ENCODE measurements around the gene TTC27. TPM values are rescaled to one million over a fixed set of nuclear protein-coding genes. Genes with fewer than 3 reads are reported as not detected.

TTC27 gene
- total and polyA plus RNA-seq, 4 donors = 3.5 to 13.5 (median 6.3) TPM

GRCh38 chr2:32775954-32776353 is 148.1 kb downstream of the TTC27 start:
- WGBS = 88% methylated on average over 1 of the region's 1 CpG
- TF ChIP-seq MAX (IDR thresholded peaks at IDR 0.05) (no peak), GABPA (IDR thresholded peaks at IDR 0.05 in 1 of 2, conservative IDR thresholded peaks at IDR 0.05 in 1 of 2) (no peak), REST (IDR thresholded peaks at IDR 0.05) (no peak)

GRCh38 chr2:32777714-32778113 is 149.9 kb downstream of the TTC27 start:
- Histone ChIP-seq H3K27me3 (ENCODE audit: control insufficient read depth in 4 of 4, insufficient read depth in 4 of 4, low read length in 3 of 4) (no peaks in the 10 kb centered on the region), H3K4me3 (ENCODE audit: low read depth in 1 of 3, low read length in 3 of 3) (no peak overlapping the region), H3K9me3 (ENCODE audit: control insufficient read depth in 4 of 4, low read length in 3 of 4) (peaks cover 0 to 4% (median 3%) of the 10 kb centered on the region in 4 donors), H3K4me1 (ENCODE audit: control insufficient read depth in 4 of 4, insufficient read depth in 4 of 4, low read length in 3 of 4) (no peaks in the 10 kb centered on the region), H3K27ac (ENCODE audit: low read depth in 1 of 2, low read length in 2 of 2) (no peak overlapping the region), H3K36me3 (ENCODE audit: control insufficient read depth in 4 of 4, insufficient read depth in 3 of 4, low read depth in 1 of 4, low read length in 3 of 4) (peaks cover 0 to 9% (median 0%) of the 10 kb centered on the region in 4 donors), H3K9ac (ENCODE audit: low read depth in 1 of 2, low read length in 2 of 2) (no peak overlapping the region)
- no peak for TF ChIP-seq ATF3 (IDR thresholded peaks at IDR 0.05)
- no peak for TF ChIP-seq RAD21 (IDR thresholded peaks at IDR 0.05)
- DNase-seq (ENCODE audit: low spot score) = no peak
- 86% methylated on average over 6 of the region's 6 CpGs for WGBS

More at GRCh38 chr2:32775954-32776353, 148.1 kb downstream of the TTC27 start:
- H3K9ac ChIP-seq (ENCODE audit: low read depth in 1 of 2, low read length in 2 of 2) = no peak overlapping the region
- no peak for DNase-seq (ENCODE audit: low spot score)
- H3K4me1 ChIP-seq (ENCODE audit: control insufficient read depth in 4 of 4, insufficient read depth in 4 of 4, low read length in 3 of 4) = no peaks in the 10 kb centered on the region
- H3K27me3 ChIP-seq (ENCODE audit: control insufficient read depth in 4 of 4, insufficient read depth in 4 of 4, low read length in 3 of 4) = no peaks in the 10 kb centered on the region
- H3K9me3 ChIP-seq (ENCODE audit: control insufficient read depth in 4 of 4, low read length in 3 of 4) = peaks cover 0 to 2% (median under 1%) of the 10 kb centered on the region in 4 donors
- H3K27ac ChIP-seq (ENCODE audit: low read depth in 1 of 2, low read length in 2 of 2) = no peak overlapping the region
- H3K36me3 ChIP-seq (ENCODE audit: control insufficient read depth in 4 of 4, insufficient read depth in 3 of 4, low read depth in 1 of 4, low read length in 3 of 4) = peaks cover 0 to 6% (median 0%) of the 10 kb centered on the region in 4 donors
- H3K4me3 ChIP-seq (ENCODE audit: low read depth in 1 of 3, low read length in 3 of 3) = no peak overlapping the region

GRCh38 chr2:32780961-32781360 is 153.1 kb downstream of the TTC27 start:
- Histone ChIP-seq H3K9ac (ENCODE audit: low read depth in 1 of 2, low read length in 2 of 2) (no peak overlapping the region), H3K36me3 (ENCODE audit: control insufficient read depth in 4 of 4, insufficient read depth in 3 of 4, low read depth in 1 of 4, low read length in 3 of 4) (peaks cover 0 to 15% (median 3%) of the 10 kb centered on the region in 4 donors), H3K4me1 (ENCODE audit: control insufficient read depth in 4 of 4, insufficient read depth in 4 of 4, low read length in 3 of 4) (no peaks in the 10 kb centered on the region), H3K27ac (ENCODE audit: low read depth in 1 of 2, low read length in 2 of 2) (no peak overlapping the region), H3K9me3 (ENCODE audit: control insufficient read depth in 4 of 4, low read length in 3 of 4) (peaks cover 0 to 4% (median 3%) of the 10 kb centered on the region in 4 donors), H3K27me3 (ENCODE audit: control insufficient read depth in 4 of 4, insufficient read depth in 4 of 4, low read length in 3 of 4) (no peaks in the 10 kb centered on the region), H3K4me3 (ENCODE audit: low read depth in 1 of 3, low read length in 3 of 3) (no peak overlapping the region)
- WGBS = 97% methylated on average over 2 of the region's 2 CpGs
- no peak for DNase-seq (ENCODE audit: low spot score)
- no peak for TF ChIP-seq SP1 (IDR thresholded peaks at IDR 0.05)
- no peak for TF ChIP-seq MAX (IDR thresholded peaks at IDR 0.05)
- TF ChIP-seq ZBTB33 (IDR thresholded peaks at IDR 0.05) = no peak
- no peak for TF ChIP-seq NR2F2 (IDR thresholded peaks at IDR 0.05)
- TF ChIP-seq TAF1 (conservative IDR thresholded peaks at IDR 0.05) = no peak
- no peak for TF ChIP-seq FOXA2 (IDR thresholded peaks at IDR 0.05)
- no peak for TF ChIP-seq RAD21 (IDR thresholded peaks at IDR 0.05)
- no peak for TF ChIP-seq REST (IDR thresholded peaks at IDR 0.05)
- no peak for TF ChIP-seq JUND (IDR thresholded peaks at IDR 0.05)

Measured in liver (tissue), 9 donors.